Ovary (tissue), 9 donors: ENCODE measurements around the gene LIMCH1. TPM values are rescaled to one million over a fixed set of nuclear protein-coding genes. Genes with fewer than 3 reads are reported as not detected.
"Not testable (repeated sequence)": the region's sequence is repeated elsewhere in the genome, so short reads cannot be mapped to it uniquely, and the experiment has no call there.

Experiments used
- DNase-seq, 5 donors: peaks; one replicate each; pipeline ENCODE4 v3.0.0-alpha.2; 2019 to 2020
- H3K27ac ChIP-seq, 2 donors: fragments of 200-600 bp; one replicate each; pipeline versions ENCODE4 v1.5.1 to v1.8.0; 2019 to 2022
- H3K27me3 ChIP-seq: fragments of 200-600 bp; one replicate; pipeline ENCODE4 v1.8.0; 2022
- H3K36me3 ChIP-seq: fragments of 200-600 bp; sonication (generic); one replicate; pipeline ENCODE4 v1.5.1; 2019
- H3K4me1 ChIP-seq: one replicate; pipeline ENCODE4 v1.8.1; 2013; ENCODE audit warnings: mild to moderate bottlenecking, moderate library complexity; ENCODE audit not compliant: insufficient read depth
- H3K4me3 ChIP-seq: fragments of 200-600 bp; sonication (generic); one replicate; pipeline ENCODE4 v1.5.1; 2017
- H3K9me3 ChIP-seq, 2 donors: fragments of 200-600 bp in 1 of 2; sonication (generic) in 1 of 2; one replicate each; pipeline versions ENCODE4 v1.5.1 to v1.8.1; 2013 to 2019; ENCODE audit warnings: mild to moderate bottlenecking in 1 of 2, moderate library complexity in 1 of 2
- CTCF ChIP-seq, 3 donors: fragments of 450-650 bp in 2 of 3; fragments of 200-600 bp in 1 of 3; IDR thresholded peaks; one replicate each; pipeline versions ENCODE4 v1.5.1 to v1.8.0; 2016 to 2022; ENCODE audit warnings: antibody characterized with exemption in 3 of 3, mild to moderate bottlenecking in 1 of 3
- EP300 ChIP-seq: sonication (generic); formaldehyde crosslinking; IDR thresholded peaks from one replicate; pipeline ENCODE4 v1.6.1; 2017; ENCODE audit warnings: antibody characterized with exemption
- POLR2A ChIP-seq: fragments of 450-650 bp; IDR thresholded peaks from one replicate; pipeline ENCODE4 v1.6.1; 2017; ENCODE audit warnings: antibody characterized with exemption, mild to moderate bottlenecking, moderate library complexity
- WGBS, 3 donors: extraction: QIAGEN DNeasy Blood & Tissue Kit in 1 of 3; methylation state at CpG; one replicate each; pipeline versions ENCODE4 v1.1.5 to v1.1.7; 2013 to 2017; 5-methylcytosine and 5-hydroxymethylcytosine counted together
- intact Hi-C, 4 donors: fragments of 100-400 bp; cut with DNase I; formaldehyde crosslinking; loops; one replicate each; pipeline versions ENCODE4 v1.11.0 to v1.15.1; 2022 to 2023
- polyA plus RNA-seq, 2 donors: library from polyadenylated mRNA; stranded (reverse); fragments of 200-250 nt in 1 of 2; fragments of 350-450 nt in 1 of 2; fragmentation: Illumina TruSeq in 1 of 2; extraction: RNeasy Lipid Tissue Mini Kit (QIAGEN cat#74804) in 1 of 2; gene quantifications; one replicate each; pipeline ENCODE4 v1.2.3, GENCODE V29; 2013 to 2014
- total RNA-seq, 7 donors: library from RNA; depleted of rRNA in 2 of 7; stranded (reverse); fragments of >200 nt in 2 of 7; fragmentation: NEBNext Ultra II Directional in 3 of 7; extraction: Animal tissue kit (Norgen Biotek cat#: 25700) in 3 of 7; gene quantifications; one replicate each; pipeline versions ENCODE4 v1.1.0 to v1.2.4, GENCODE V29; 2016 to 2023
- donor health status: DM: no; HTN: no; CAD: no; lungs with moderate emphysema.
- donor health status: DM: no; HTN: no; CAD: no.
- donor health status: Bipolar disorder and iron deficiency.
- donor health status: DM: yes; HTN: yes; CAD: no.
- donor health status: DM: no; HTN: no; CAD: no.
- donor health status: DM: yes; HTN: yes; CAD: no.

The LIMCH1 gene
- total and polyA plus RNA-seq, 9 donors: 9.7 to 56.6 (median 23.6) TPM

GRCh38 chr4:41709844-41710481 lies 172.0 kb downstream of the LIMCH1 start:
- Histone ChIP-seq H3K4me3 (no peak overlapping the region), H3K27ac (no peak overlapping the region), H3K9me3 (no peaks in the 10 kb centered on the region), H3K36me3 (no peaks in the 10 kb centered on the region), H3K27me3 (no peaks in the 10 kb centered on the region), H3K4me1 (no peaks in the 10 kb centered on the region)
- DNase-seq: no peak
- WGBS, 3 donors: 55 to 58% (median 55%) methylated on average over 5 of the region's 5 CpGs
- TF ChIP-seq CTCF (IDR thresholded peaks at IDR 0.05) (no peak), EP300 (no peak), POLR2A (no peak)
- intact Hi-C loops: no loop called here

- WGBS, 3 donors: 91 to 97% (median 92%) methylated on average over 2 of the region's 2 CpGs
- H3K4me1 ChIP-seq, H3K4me3 ChIP-seq, DNase-seq, H3K9me3 ChIP-seq, H3K27ac ChIP-seq, H3K36me3 ChIP-seq, H3K27me3 ChIP-seq, intact Hi-C loops: not testable (repeated sequence)
These were observed 173.7 kb downstream of the LIMCH1 start for GRCh38 chr4:41711654-41712053.

GRCh38 chr4:41712425-41712824 lies 174.5 kb downstream of the LIMCH1 start:
- Histone ChIP-seq H3K27me3 (no peaks in the 10 kb centered on the region), H3K4me3 (no peak overlapping the region), H3K27ac (no peak overlapping the region), H3K4me1 (no peaks in the 10 kb centered on the region), H3K36me3 (no peaks in the 10 kb centered on the region), H3K9me3 (no peaks in the 10 kb centered on the region)
- TF ChIP-seq EP300: no peak
- no peak for TF ChIP-seq CTCF (IDR thresholded peaks at IDR 0.05)
- TF ChIP-seq POLR2A: no peak
- WGBS, 3 donors: 47 to 65% (median 65%) methylated on average over 3 of the region's 3 CpGs
- DNase-seq: no peak
- intact Hi-C loops: no loop called here

- intact Hi-C loops: no loop called here
- no peaks in the 10 kb centered on the region for H3K9me3 ChIP-seq
- H3K4me1 ChIP-seq: no peaks in the 10 kb centered on the region
- H3K4me3 ChIP-seq: no peak overlapping the region
- TF ChIP-seq POLR2A: no peak
- TF ChIP-seq EP300: no peak
- no peak for TF ChIP-seq CTCF (IDR thresholded peaks at IDR 0.05)
- no peaks in the 10 kb centered on the region for H3K27me3 ChIP-seq
- H3K36me3 ChIP-seq: no peaks in the 10 kb centered on the region
- no peak overlapping the region for H3K27ac ChIP-seq
- 65 to 72% (median 66%) methylated on average over 1 of the region's 1 CpG for WGBS, 3 donors
- no peak for DNase-seq
These were observed 175.8 kb downstream of the LIMCH1 start for GRCh38 chr4:41713768-41714167.

- no peaks in the 10 kb centered on the region for H3K36me3 ChIP-seq
- H3K9me3 ChIP-seq: no peaks in the 10 kb centered on the region
- DNase-seq: no peak
- 73 to 77% (median 75%) methylated on average over 6 of the region's 6 CpGs for WGBS, 3 donors
- no peak overlapping the region for H3K27ac ChIP-seq
- H3K4me1 ChIP-seq: no peaks in the 10 kb centered on the region
- intact Hi-C loops: no loop called here
- H3K4me3 ChIP-seq: no peak overlapping the region
- TF ChIP-seq EP300 (no peak), POLR2A (no peak), CTCF (IDR thresholded peaks at IDR 0.05) (no peak)
- no peaks in the 10 kb centered on the region for H3K27me3 ChIP-seq
These were observed 176.5 kb downstream of the LIMCH1 start for GRCh38 chr4:41714364-41715000.
